Measurements from ENCODE around the gene FCRL6.

FCRL6 gene, protein sequence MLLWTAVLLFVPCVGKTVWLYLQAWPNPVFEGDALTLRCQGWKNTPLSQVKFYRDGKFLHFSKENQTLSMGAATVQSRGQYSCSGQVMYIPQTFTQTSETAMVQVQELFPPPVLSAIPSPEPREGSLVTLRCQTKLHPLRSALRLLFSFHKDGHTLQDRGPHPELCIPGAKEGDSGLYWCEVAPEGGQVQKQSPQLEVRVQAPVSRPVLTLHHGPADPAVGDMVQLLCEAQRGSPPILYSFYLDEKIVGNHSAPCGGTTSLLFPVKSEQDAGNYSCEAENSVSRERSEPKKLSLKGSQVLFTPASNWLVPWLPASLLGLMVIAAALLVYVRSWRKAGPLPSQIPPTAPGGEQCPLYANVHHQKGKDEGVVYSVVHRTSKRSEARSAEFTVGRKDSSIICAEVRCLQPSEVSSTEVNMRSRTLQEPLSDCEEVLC

DNA sequence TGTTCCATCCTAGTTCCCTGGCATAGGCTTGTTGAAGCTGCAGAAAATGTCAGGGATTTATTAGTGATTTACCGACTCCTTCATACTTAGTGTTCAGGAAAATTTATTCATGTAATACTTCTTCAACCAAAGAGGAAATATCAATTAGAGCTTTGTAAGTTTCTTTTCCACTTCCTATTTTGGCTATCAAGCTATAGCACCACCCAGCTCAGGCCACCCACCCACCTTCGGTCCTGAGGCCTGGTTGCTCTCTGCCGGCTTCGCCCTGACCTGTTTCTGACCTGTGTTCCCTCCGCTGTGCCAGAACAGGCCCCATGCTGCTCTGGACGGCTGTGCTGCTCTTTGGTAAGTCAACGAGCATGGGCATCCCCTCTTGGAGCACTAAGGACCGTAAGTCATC is at the start of gene FCRL6:
FCRL6 (plus strand) TSS at position 250 of the 400 bp plus-strand sequence; CDS start at position 315, 65 bp downstream.
- DNase-seq, result no peak

- no peak for DNase-seq
These were observed 48.8 kb upstream of the FCRL6 start for GRCh38 chr1:159753386-159753785.

DNA sequence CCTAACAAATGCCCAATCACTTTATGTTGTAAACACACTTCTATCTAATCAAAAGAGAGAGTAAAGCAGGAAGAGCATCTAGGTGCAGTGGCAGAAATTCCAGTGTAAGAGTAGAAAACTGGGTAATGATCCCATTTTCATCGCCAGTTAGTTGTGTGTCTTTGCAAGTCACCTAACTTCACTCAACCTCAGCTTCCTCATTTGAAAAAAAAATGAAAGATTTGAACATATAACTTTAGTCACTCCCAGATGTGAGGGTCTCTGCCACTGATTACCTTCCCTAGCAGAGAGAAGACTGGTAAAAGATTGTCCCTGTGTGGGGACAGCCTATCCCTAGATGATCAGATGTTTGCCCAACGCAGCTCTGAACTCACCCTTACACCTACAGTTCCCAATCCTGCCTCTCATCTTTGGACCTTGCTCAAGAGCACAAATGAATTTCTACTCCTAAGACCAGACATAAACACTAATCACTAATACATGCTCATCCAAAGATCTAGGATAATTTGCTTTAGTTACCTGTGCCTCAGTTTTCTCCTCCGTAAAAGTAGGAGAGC is 46.6 kb upstream of the FCRL6 start:
- DNase-seq, result no peak

DNA sequence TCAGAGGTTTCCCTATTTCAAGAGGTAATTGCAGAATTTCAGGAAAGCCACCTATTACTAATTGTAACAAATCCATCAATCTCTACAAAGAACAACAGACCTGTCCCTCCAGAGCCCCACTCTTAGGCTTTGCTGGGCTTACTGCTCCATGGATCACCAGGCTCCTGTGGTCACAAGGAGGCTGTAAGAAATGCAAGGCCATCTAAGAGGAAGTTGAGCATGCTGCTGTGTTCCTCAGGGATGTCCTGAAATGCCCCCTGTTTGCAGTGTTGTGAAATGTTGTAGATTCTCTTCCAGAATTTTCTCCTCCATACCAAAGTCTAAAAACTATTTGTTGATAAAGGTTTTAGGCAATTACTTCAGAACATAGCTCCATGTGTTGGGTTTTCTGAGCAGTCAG is 45.8 kb upstream of the FCRL6 start:
- no peak for DNase-seq

DNA sequence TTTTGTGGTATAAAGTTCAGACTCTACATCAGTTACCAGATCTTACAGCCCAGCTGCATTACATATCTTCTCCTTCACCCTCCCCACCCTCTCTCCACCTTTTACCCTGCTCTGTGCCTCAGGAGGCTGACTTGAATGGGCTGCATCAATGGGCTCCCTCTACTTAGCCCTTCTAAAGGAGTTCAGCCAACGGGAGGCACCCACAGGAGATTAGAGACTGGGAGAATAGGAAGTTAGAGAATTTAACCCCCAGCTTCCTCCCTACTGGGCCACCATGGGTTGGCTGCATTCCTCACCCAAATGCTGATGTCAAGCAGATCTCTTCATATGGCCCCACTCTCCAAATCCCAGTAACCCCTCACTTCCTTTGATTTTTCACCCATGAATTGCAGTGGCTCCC is 38.5 kb upstream of the FCRL6 start:
- no peak for DNase-seq

DNA sequence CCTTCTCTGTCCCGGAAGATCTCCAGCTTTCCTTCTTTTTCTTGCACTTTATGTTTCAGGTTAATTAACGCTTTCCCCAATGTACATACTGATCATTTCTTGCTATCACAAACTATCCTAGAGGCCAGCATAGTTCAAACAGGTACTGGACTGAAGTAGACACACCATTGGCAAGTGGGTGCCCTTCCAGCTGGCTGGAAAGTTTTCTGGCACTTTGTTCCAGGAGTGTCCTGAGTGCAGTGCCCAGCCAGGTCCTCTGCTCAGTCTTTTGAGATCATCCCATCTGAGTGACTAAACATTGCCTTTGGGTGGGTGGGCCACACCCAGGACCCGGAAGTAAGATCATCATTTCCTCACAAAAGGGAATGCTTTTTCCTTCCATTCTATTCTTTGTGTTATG is 36.4 kb upstream of the FCRL6 start:
- DNase-seq, result no peak

DNA sequence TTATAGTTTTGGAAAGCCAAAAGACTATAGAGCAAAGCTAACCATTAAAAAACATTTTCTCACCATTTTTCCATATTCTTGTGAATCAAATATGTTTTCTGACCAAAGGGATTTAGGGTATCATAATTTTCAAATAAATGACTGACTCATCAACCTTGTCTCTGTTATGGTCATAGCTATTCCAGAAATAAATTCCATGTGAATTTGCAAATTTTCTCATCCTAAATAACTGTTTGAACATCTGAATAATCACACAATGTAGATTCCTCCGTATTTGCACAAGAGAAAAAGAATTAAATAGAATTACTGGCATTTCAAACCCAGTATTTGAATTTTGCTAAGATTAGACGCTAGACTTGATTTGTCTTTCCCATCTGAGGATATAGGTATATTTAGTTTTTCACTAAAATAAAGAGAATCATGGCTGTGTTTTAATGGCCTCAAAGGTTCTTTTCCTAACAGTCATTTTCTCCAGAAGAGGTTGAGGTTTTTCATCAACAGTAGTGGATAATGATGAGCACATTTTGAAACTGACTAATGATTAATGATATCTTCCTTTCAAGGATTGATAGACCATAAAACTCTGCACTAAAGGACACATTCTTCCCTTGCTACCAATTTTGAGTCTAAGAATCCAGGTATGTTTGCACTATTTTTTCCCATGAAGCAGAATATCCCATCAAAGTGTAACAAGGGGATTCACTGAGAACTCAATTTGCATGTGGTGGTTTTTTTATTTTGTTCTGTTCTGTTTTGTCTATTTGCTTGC is 30.8 kb upstream of the FCRL6 start:
- DNase-seq, result no peak

DNA sequence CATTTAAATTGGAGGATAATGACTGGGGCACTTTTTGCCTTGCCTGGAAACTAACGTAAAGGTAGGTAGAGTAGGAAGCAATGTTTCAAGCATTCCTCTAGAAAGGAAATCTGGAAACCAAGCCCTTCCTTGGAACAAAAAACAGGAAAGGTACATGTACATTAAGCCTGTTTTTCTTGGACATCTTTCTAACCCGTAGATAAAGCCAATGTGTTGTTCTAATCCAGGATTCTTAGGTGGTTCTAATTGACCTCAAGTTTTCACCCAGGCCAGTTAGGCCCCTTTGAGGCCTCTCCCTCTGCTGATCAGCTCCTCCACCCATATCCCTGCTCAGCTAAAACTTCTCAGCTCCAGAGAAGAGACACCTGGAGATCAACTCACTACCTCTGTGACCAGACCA is 27.7 kb upstream of the FCRL6 start:
- no peak for DNase-seq

- DNase-seq, result no peak
These were observed 26.4 kb upstream of the FCRL6 start for GRCh38 chr1:159775716-159776115.

DNA sequence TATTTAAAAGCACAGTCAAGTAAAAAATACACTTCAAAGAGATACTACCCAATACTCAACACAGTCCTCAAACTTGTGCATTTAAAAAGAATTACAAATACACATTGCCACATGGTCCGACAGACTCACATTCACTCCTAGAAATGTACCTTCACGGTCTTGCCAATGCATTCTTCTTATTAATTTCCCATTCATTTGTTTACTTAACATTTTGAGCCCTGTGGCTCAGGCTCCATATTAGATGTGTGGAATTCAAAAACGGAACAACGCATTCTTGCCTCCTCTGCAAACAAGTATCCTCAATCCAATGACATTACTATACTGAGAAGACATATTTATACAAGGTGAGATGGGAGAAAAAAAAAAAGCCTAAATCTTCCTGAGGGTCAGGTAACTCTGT is 23.9 kb upstream of the FCRL6 start:
- no peak for DNase-seq

DNA sequence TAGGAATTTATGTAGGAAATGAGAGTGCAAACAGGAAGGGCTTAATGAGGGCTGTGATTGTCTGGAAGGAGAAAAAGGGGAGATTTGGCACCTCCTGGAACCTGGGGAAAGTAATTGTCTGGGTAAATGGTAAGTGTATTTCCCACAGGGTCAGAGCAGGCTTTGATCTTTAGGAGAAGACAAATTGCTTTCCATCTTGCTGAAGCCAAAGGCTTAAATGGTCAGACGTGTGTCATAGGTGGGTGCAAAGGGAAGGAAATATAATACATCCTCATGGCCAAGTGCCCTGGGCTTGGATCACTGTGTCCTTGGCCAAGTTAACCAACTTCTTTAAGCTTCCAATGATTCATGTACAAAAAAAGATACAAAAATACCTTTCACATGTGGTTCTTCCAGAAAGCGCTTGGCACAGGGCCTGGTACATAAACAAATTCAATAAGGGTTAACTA is 22.7 kb upstream of the FCRL6 start:
- DNase-seq, result peak; percentile 76

- peak; percentile 98 for DNase-seq
These were observed 21.3 kb upstream of the FCRL6 start, which contains the start of gene DUSP23 for GRCh38 chr1:159780583-159781582. TSS of gene DUSP23 (plus strand) at chr1:159780962. CDS start at chr1:159781101, 139 bp downstream.

DNA sequence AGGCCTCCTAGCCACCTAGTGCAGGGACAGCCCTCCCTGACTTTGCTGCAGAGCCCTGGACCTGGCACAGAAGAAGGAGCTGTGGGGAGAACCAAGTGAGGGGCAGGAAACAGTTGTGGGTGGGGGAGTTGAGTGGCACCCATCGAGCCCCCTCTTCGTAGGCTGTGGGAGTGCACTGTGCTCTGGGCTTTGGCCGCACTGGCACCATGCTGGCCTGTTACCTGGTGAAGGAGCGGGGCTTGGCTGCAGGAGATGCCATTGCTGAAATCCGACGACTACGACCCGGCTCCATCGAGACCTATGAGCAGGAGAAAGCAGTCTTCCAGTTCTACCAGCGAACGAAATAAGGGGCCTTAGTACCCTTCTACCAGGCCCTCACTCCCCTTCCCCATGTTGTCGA is 20.2 kb upstream of the FCRL6 start:
- DNase-seq, result no peak

- DNase-seq, result peak; percentile 38
These were observed 18.4 kb upstream of the FCRL6 start for GRCh38 chr1:159783724-159784123.

DNA sequence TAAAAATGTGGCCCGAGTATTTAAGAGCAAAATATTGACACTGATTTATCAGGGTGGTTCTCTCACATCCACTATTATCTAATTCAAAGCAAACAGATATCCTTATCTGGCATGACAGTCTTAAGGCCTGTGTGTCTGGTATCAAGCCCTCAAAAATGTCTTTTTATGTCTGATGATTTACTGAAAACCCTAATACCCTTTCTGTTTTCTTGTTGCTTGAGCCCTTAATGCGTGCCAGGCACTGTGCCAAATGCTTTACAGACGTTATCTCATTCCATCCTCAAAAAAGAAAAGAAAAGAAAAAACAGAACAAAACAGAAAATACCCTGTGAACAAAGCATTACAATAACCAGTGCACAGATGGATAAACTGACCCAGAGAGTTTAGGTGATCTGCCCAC is 15.7 kb upstream of the FCRL6 start:
- DNase-seq, result no peak

DNA sequence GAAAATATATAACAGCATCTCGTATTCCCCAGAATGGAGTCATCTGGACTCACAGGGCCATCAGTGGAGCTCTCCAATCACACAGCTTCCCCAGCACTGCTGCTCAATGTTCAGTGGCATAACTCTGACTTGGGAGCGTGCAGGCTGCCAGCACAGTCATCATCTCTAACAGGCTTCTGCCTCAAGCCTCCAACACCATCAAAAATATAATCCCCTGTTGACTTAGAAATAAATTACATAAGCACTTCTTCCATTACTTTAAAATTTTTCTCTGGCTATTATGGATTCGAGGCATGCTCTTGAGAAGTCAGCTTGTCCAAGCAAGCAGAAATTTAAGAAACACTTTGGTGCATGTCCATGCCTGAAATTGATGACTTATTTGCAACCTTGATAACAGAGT is 15.2 kb upstream of the FCRL6 start:
- peak; percentile 12 for DNase-seq

DNA sequence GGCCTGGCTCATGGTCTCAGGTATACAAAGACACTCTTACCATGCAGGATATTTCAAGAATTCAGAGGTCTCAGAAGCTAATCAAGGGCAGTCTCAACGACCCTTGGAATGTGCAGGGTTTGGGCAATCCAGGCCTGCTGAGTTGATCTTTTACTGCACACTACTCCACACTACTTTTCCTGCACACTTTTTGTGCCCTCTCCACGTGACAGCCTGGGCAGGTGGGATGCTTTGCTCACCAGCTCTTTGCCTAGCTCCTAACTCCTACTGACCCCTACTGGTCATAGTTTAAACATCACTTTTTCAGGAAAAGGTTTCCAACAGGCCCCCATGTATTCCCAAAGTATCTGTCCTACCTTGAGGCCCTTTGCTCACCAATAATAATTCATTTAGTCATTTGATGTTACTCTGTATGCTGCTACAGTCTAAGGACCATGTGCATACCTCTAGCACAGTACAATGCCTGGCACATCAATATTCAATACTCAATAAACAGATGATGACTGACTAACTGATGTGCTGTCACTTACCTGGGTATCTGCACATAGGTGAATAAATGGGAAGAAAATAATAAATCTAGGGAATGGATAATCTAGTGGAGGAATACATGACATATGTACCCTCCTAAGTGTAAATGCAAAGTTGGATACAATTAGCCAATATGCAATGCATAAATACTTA is 11.8 kb upstream of the FCRL6 start:
- no peak for DNase-seq

GRCh38 chr1:159791031-159791430 is 11.1 kb upstream of the FCRL6 start:
- no peak for DNase-seq

DNA sequence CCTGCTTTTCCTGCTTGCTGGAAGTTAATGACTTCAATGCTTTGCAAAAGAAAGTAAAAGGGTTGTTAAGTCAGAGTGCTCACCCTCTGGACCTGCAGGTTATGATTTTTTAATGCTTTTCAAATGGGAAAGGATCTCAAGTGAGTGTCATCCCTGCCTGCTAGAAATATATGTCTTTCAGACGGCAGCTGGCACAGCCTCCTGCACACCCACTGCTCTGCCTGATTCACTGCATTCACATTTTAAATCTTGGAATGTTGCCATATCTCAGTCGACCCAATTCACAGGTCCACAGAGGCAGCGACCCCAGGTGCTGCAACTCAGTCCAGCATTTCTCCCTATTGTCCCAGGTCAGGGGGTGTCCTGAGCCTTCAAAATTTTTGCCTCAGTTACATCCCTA is 10.7 kb upstream of the FCRL6 start:
- DNase-seq, result no peak

GRCh38 chr1:159795534-159795933 is 6.6 kb upstream of the FCRL6 start:
- DNase-seq, result no peak

DNA sequence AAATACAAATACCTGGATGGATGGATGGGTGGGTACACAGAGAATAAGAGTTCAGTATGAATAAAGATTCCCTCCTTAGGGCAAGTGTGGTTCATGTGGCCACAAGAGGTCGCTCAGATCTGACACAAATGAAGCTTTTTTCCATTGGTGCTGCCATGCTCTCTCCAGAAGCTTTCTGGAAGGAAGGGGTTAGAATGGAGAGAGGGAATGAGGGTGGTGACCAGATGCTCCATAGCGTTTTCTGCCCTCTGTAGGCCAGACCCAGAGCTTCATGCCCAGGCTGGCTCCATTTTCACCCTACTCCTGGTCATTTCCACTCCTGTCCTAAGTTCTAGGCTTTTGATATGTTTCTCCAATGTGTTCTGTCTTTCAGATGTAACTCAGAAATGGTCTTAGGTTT is 3.3 kb upstream of the FCRL6 start:
- DNase-seq, result peak; percentile 83

DNA sequence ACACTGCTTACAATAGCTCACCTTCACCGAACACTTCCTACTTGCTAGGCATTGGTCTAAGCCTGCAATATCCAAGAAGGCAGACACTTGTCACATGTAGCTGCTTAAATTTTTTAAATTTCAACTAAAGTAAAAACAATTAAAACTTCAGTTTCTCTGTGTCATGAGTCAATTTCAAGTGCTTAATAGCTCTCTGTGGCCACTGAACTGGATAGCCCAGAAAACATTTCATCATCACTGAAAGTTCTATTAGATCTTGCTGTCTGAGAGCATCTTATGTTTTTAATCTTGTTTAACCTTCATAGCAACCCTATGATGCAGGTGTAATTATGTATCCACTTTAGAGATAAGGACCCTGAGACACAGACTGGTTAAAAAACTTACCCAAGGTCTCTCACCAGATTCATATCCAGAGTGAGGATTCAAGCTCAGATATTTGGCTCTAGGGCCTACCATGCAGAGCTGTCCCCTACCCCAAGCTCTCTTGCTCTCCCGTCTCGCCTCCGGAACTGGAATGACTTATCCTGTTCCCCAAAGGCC is 2.6 kb upstream of the FCRL6 start:
- DNase-seq, result no peak
